Caco-2 (cell line): ENCODE results near the gene RPAP2. TPM values are rescaled to one million over a fixed set of nuclear protein-coding genes. Genes with fewer than 3 reads are reported as not detected.

Experiments used
- BruUV-seq: library from RNA; stranded (reverse); fragments of 400-500 nt; replicated peaks from 2 replicates; lab custom pipeline; 2021; lab: Mats Ljungman, UMichigan
- CTCF ChIA-PET: fragments of 300-600 bp; sonication (Branson Sonifier 250); formaldehyde crosslinking; loops from one replicate; lab custom pipeline; 2022; ENCODE audit warnings: antibody characterized with exemption; lab: Charles Lee
- POLR2A ChIA-PET: fragments of 300-600 bp; sonication (Branson Sonifier 250); formaldehyde crosslinking; loops from one replicate; lab custom pipeline; 2022; ENCODE audit warnings: antibody characterized with exemption; lab: Charles Lee
- DNase-seq, 2 experiments: peaks; one replicate each; pipeline versions ENCODE4 v3.0.0 to v3.0.0-alpha.2; 2020 to 2022
- H3K27me3 ChIP-seq: replicated peaks from 2 replicates; pipeline ENCODE4 v1.6.0; 2011; ENCODE audit warnings: low read length; ENCODE audit not compliant: control insufficient read depth, insufficient read depth
- H3K36me3 ChIP-seq: 2 replicates; pipeline ENCODE4 v1.5.1; 2011; ENCODE audit warnings: low read length; ENCODE audit not compliant: control insufficient read depth, insufficient read depth
- H3K4me1 ChIP-seq: fragments of 250-450 bp; sonication (Bioruptor Pico); 2 replicates; pipeline ENCODE4 v1.5.1; 2020; ENCODE audit warnings: mild to moderate bottlenecking
- H3K4me3 ChIP-seq: 2 replicates; pipeline ENCODE4 v1.5.1; 2011; ENCODE audit warnings: low read depth, mild to moderate bottlenecking, control low read depth, low read length
- H3K9me3 ChIP-seq: fragments of 250-450 bp; sonication (Bioruptor Pico); 2 replicates; pipeline ENCODE4 v1.5.1; 2020; ENCODE audit warnings: mild to moderate bottlenecking, moderate library complexity
- H3K27ac Mint-ChIP-seq: one replicate; pipeline ENCODE4 v1.8.0; 2022; ENCODE audit warnings: mixed read lengths; ENCODE audit not compliant: unreplicated experiment
- H3K27me3 Mint-ChIP-seq: one replicate; pipeline ENCODE4 v1.8.0; 2022; ENCODE audit warnings: mixed read lengths; ENCODE audit not compliant: insufficient read depth, unreplicated experiment
- H3K36me3 Mint-ChIP-seq: one replicate; pipeline ENCODE4 v1.8.0; 2022; ENCODE audit warnings: mild to moderate bottlenecking, mixed read lengths; ENCODE audit not compliant: insufficient read depth, unreplicated experiment
- H3K4me1 Mint-ChIP-seq: one replicate; pipeline ENCODE4 v1.8.0; 2022; ENCODE audit warnings: low read depth, mixed read lengths; ENCODE audit not compliant: unreplicated experiment
- H3K4me3 Mint-ChIP-seq: one replicate; pipeline ENCODE4 v1.8.0; 2022; ENCODE audit warnings: mild to moderate bottlenecking, moderate library complexity, mixed read lengths; ENCODE audit not compliant: unreplicated experiment
- H3K9me3 Mint-ChIP-seq: one replicate; pipeline ENCODE4 v1.8.0; 2022; ENCODE audit warnings: mixed read lengths; ENCODE audit not compliant: unreplicated experiment
- intact Hi-C: fragments of 100-400 bp; cut with micrococcal nuclease; formaldehyde crosslinking; loops from one replicate; pipeline ENCODE4 v1.10.0; 2022; ENCODE audit not compliant: unreplicated experiment
- total RNA-seq: library from RNA; stranded (reverse); gene quantifications from 2 replicates; pipeline ENCODE4 v1.2.3, GENCODE V29; 2022
- TF ChIP-seq, protein P1 (sequence below), 2 experiments: fragments of 200-600 bp in 1 of 2; IDR thresholded peaks; 1 replicate in 1 of 2; 2 replicates in 1 of 2; pipeline versions ENCODE4 v1.5.1 to v1.8.0; 2011 to 2022; ENCODE audit warnings: antibody characterized with exemption in 1 of 2, control low read depth in 1 of 2, inconsistent platforms in 1 of 2, low read depth in 1 of 2, low read length in 1 of 2, mild to moderate bottlenecking in 1 of 2, moderate library complexity in 1 of 2; ENCODE audit not compliant: insufficient read depth in 1 of 2, severe bottlenecking in 1 of 2, unreplicated experiment in 1 of 2

RPAP2 gene
- total RNA-seq, 1 experiment from 2014 or later, result 16.8 TPM

- ChIA-PET CTCF (no interaction called here), POLR2A (interaction anchor here (0.6 kb wide), 1 partner anchor 140 kb away, joined by 7 read pairs; no protein-coding TSS in a partner anchor)
- Histone ChIP-seq H3K27me3 (no peaks in the 10 kb centered on the region), H3K4me3 (no peak overlapping the region), H3K36me3 (no peaks in the 10 kb centered on the region), H3K4me1 (no peaks in the 10 kb centered on the region; the same call in 1 of the 2 replicates), H3K9me3 (no peaks in the 10 kb centered on the region)
- no peaks in the 10 kb centered on the region for H3K9me3 Mint-ChIP-seq
- H3K36me3 Mint-ChIP-seq, result peaks cover 14% of the 10 kb centered on the region
- H3K27me3 Mint-ChIP-seq, result no peaks in the 10 kb centered on the region
- H3K27ac Mint-ChIP-seq, result no peak overlapping the region
- TF ChIP-seq, protein P1, sequence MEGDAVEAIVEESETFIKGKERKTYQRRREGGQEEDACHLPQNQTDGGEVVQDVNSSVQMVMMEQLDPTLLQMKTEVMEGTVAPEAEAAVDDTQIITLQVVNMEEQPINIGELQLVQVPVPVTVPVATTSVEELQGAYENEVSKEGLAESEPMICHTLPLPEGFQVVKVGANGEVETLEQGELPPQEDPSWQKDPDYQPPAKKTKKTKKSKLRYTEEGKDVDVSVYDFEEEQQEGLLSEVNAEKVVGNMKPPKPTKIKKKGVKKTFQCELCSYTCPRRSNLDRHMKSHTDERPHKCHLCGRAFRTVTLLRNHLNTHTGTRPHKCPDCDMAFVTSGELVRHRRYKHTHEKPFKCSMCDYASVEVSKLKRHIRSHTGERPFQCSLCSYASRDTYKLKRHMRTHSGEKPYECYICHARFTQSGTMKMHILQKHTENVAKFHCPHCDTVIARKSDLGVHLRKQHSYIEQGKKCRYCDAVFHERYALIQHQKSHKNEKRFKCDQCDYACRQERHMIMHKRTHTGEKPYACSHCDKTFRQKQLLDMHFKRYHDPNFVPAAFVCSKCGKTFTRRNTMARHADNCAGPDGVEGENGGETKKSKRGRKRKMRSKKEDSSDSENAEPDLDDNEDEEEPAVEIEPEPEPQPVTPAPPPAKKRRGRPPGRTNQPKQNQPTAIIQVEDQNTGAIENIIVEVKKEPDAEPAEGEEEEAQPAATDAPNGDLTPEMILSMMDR (IDR thresholded peaks at IDR 0.05; ENCODE audit: insufficient read depth in 1 of 2, low read depth in 1 of 2, low read length in 1 of 2, severe bottlenecking in 1 of 2, unreplicated experiment in 1 of 2), result no peak
- no TSS peak for BruUV-seq
- peaks cover 6% of the 10 kb centered on the region for H3K4me1 Mint-ChIP-seq
- intact Hi-C loops, result no loop called here
- no peak for DNase-seq
- H3K4me3 Mint-ChIP-seq, result no peak overlapping the region
These were observed 2.2 kb downstream of the RPAP2 start for GRCh38 chr1:92301021-92301420.

GRCh38 chr1:92306020-92306419 lies 7.2 kb downstream of the RPAP2 start:
- Mint-ChIP-seq H3K27me3 (no peaks in the 10 kb centered on the region), H3K4me3 (no peak overlapping the region), H3K9me3 (no peaks in the 10 kb centered on the region), H3K27ac (no peak overlapping the region), H3K4me1 (no peaks in the 10 kb centered on the region), H3K36me3 (peaks cover 7% of the 10 kb centered on the region)
- Histone ChIP-seq H3K36me3 (no peaks in the 10 kb centered on the region), H3K4me3 (no peak overlapping the region), H3K9me3 (no peaks in the 10 kb centered on the region), H3K4me1 (no peaks in the 10 kb centered on the region), H3K27me3 (no peaks in the 10 kb centered on the region)
- ChIA-PET CTCF (no interaction called here), POLR2A (no interaction called here)
- intact Hi-C loops, result no loop called here
- DNase-seq, result no peak
- TF ChIP-seq, protein P1 (IDR thresholded peaks at IDR 0.05; ENCODE audit: insufficient read depth in 1 of 2, low read depth in 1 of 2, low read length in 1 of 2, severe bottlenecking in 1 of 2, unreplicated experiment in 1 of 2), result no peak
- no TSS peak for BruUV-seq

DNA sequence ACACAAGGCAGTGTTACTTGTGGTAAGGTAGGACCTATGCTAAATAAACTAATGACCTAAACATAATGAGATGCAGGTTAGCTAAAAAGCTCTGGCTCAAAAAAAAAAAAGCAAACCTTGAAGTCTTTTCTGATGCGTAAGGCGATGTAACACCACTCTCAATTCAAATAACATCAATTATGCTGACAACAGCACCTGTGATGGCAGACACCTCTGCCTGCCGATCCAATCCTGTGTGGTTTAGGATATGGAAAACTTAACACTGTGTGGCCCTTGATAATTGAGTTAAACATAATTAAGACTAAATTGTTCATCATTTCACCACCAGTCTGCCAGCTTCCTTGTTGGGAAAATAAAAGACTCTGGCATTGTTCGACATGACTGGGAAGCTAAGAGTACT lies 9.1 kb downstream of the RPAP2 start:
- BruUV-seq, result no TSS peak
- no peaks in the 10 kb centered on the region for H3K9me3 Mint-ChIP-seq
- POLR2A ChIA-PET, result no interaction called here
- no peak overlapping the region for H3K27ac Mint-ChIP-seq
- H3K4me3 Mint-ChIP-seq, result no peak overlapping the region
- CTCF ChIA-PET, result no interaction called here
- intact Hi-C loops, result no loop called here
- Histone ChIP-seq H3K4me3 (no peak overlapping the region), H3K9me3 (no peaks in the 10 kb centered on the region), H3K36me3 (no peaks in the 10 kb centered on the region), H3K27me3 (no peaks in the 10 kb centered on the region), H3K4me1 (no peaks in the 10 kb centered on the region)
- no peak for DNase-seq
- no peaks in the 10 kb centered on the region for H3K4me1 Mint-ChIP-seq
- TF ChIP-seq, protein P1 (IDR thresholded peaks at IDR 0.05; ENCODE audit: insufficient read depth in 1 of 2, low read depth in 1 of 2, low read length in 1 of 2, severe bottlenecking in 1 of 2, unreplicated experiment in 1 of 2), result no peak
- peaks cover 7% of the 10 kb centered on the region for H3K36me3 Mint-ChIP-seq
- no peaks in the 10 kb centered on the region for H3K27me3 Mint-ChIP-seq
